Astrocyte (in vitro differentiated cells and primary cell): ENCODE data around the gene TKTL2. TPM values are rescaled to one million over a fixed set of nuclear protein-coding genes. Genes with fewer than 3 reads are reported as not detected.

Experiments
- DNase-seq: peaks from one replicate; pipeline ENCODE4 v3.0.0-alpha.2; 2010; ENCODE audit warnings: low read depth
- FAIRE-seq: peaks from 2 replicates; lab custom pipeline; 2011; peaks lifted over from hg19 to GRCh38; lab: Jason Lieb, UNC
- H2AFZ ChIP-seq: 2 replicates; pipeline ENCODE4 v1.6.0; 2012; ENCODE audit warnings: low read depth, low read length, inconsistent platforms
- H3K27ac ChIP-seq: 2 replicates; pipeline ENCODE4 v1.5.1; 2011; ENCODE audit warnings: low read depth, low read length, inconsistent platforms
- H3K27me3 ChIP-seq: 2 replicates; pipeline ENCODE4 v1.6.0; 2011; ENCODE audit warnings: low read length, inconsistent platforms; ENCODE audit not compliant: insufficient read depth
- H3K36me3 ChIP-seq: 2 replicates; pipeline ENCODE4 v1.5.1; 2011; ENCODE audit warnings: low read length, inconsistent platforms; ENCODE audit not compliant: insufficient read depth
- H3K4me1 ChIP-seq: 2 replicates; pipeline ENCODE4 v1.5.1; 2011; ENCODE audit warnings: low read length, inconsistent platforms; ENCODE audit not compliant: insufficient read depth
- H3K4me2 ChIP-seq: 2 replicates; pipeline ENCODE4 v1.6.0; 2012; ENCODE audit warnings: low read length, inconsistent platforms
- H3K4me3 ChIP-seq: 2 replicates; pipeline ENCODE4 v1.5.1; 2011; ENCODE audit warnings: low read depth, mild to moderate bottlenecking, low read length, inconsistent platforms; ENCODE audit not compliant: insufficient read depth
- H3K79me2 ChIP-seq: 2 replicates; pipeline ENCODE4 v1.6.0; 2012; ENCODE audit warnings: mild to moderate bottlenecking, low read length, inconsistent platforms; ENCODE audit not compliant: insufficient read depth
- H3K9ac ChIP-seq: 2 replicates; pipeline ENCODE4 v1.6.0; 2012; ENCODE audit warnings: mild to moderate bottlenecking, low read length, inconsistent platforms
- H3K9me3 ChIP-seq: 2 replicates; pipeline ENCODE4 v1.5.1; 2012; ENCODE audit warnings: low read depth, mild to moderate bottlenecking, low read length, inconsistent platforms; ENCODE audit not compliant: insufficient read depth
- H4K20me1 ChIP-seq: 2 replicates; pipeline ENCODE4 v1.6.0; 2012; ENCODE audit warnings: low read length, inconsistent platforms; ENCODE audit not compliant: insufficient read depth
- H3K27ac Mint-ChIP-seq: one replicate; pipeline ENCODE4 v1.8.0; 2021; ENCODE audit warnings: mild to moderate bottlenecking, mixed read lengths; ENCODE audit not compliant: unreplicated experiment
- H3K27me3 Mint-ChIP-seq: one replicate; pipeline ENCODE4 v1.8.0; 2021; ENCODE audit warnings: low read depth, mixed read lengths; ENCODE audit not compliant: unreplicated experiment
- H3K36me3 Mint-ChIP-seq: one replicate; pipeline ENCODE4 v1.8.0; 2021; ENCODE audit warnings: low read depth, mixed read lengths; ENCODE audit not compliant: unreplicated experiment
- H3K4me1 Mint-ChIP-seq: one replicate; pipeline ENCODE4 v1.8.0; 2021; ENCODE audit warnings: low read depth, mixed read lengths; ENCODE audit not compliant: unreplicated experiment
- H3K4me3 Mint-ChIP-seq: one replicate; pipeline ENCODE4 v1.8.0; 2021; ENCODE audit warnings: mild to moderate bottlenecking, moderate library complexity, mixed read lengths; ENCODE audit not compliant: unreplicated experiment
- H3K9me3 Mint-ChIP-seq: one replicate; pipeline ENCODE4 v1.8.0; 2021; ENCODE audit warnings: mild to moderate bottlenecking, mixed read lengths; ENCODE audit not compliant: unreplicated experiment
- CTCF ChIP-seq: IDR thresholded peaks from 2 replicates; pipeline ENCODE4 v1.5.1; 2011; ENCODE audit warnings: low read depth, mild to moderate bottlenecking, inconsistent platforms, low read length, moderate library complexity; ENCODE audit not compliant: insufficient read depth
- EZH2 ChIP-seq: IDR thresholded peaks from 2 replicates; pipeline ENCODE4 v1.6.1; 2012; ENCODE audit warnings: mild to moderate bottlenecking, low read length, inconsistent platforms; ENCODE audit not compliant: insufficient read depth
- total RNA-seq: library from RNA; stranded (reverse); gene quantifications from 2 replicates; pipeline ENCODE4 v1.2.1, GENCODE V29; 2021

The TKTL2 gene
- total RNA-seq, 1 donor from 2014 or later, result not detected

DNA sequence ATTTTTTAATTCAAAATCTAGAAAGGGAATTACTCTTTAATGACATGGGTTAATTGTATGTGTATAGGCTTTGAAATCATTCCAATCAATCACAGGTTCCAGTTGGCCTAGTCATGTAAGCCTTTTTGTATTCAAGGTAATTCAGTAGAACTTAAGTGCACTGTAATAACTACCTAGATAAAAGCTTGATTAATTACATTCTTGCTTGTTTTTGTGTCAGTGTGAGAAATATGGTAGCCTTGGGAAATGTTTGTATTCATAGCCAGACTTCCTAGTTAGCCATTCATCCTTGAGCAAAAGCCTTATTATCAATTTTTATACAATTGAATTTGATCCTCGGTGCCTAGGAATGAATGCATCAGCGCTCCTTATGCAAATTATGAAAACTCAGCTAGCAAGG, 33.5 kb downstream of the TKTL2 start:
- no peaks in the 10 kb centered on the region for H4K20me1 ChIP-seq
- no peak overlapping the region for H3K4me2 ChIP-seq
- Mint-ChIP-seq H3K4me1 (no peaks in the 10 kb centered on the region), H3K27me3 (no peaks in the 10 kb centered on the region), H3K9me3 (no peaks in the 10 kb centered on the region), H3K27ac (no peak overlapping the region), H3K4me3 (no peak overlapping the region), H3K36me3 (no peaks in the 10 kb centered on the region)
- FAIRE-seq, result no peak
- no peaks in the 10 kb centered on the region for H3K79me2 ChIP-seq
- H3K4me3 ChIP-seq, result no peak overlapping the region
- peaks cover 2% of the 10 kb centered on the region for H3K27me3 ChIP-seq
- DNase-seq, result no peak
- H3K4me1 ChIP-seq, result no peaks in the 10 kb centered on the region
- H3K9ac ChIP-seq, result no peak overlapping the region
- H3K36me3 ChIP-seq, result no peaks in the 10 kb centered on the region
- H2AFZ ChIP-seq, result no peak overlapping the region
- TF ChIP-seq CTCF (no peak), EZH2 (no peak)
- H3K27ac ChIP-seq, result no peak overlapping the region
- no peaks in the 10 kb centered on the region for H3K9me3 ChIP-seq

Other genes with a start within 250 kb of the TKTL2 start
- 1.1 TPM in 2 replicates for gene NPY1R, start 141.2 kb downstream of the TKTL2 start, total RNA-seq
- gene NPY5R, start 129.9 kb downstream of the TKTL2 start, total RNA-seq, result not detected in 2 replicates
- 33.3 and 33.5 TPM in 2 replicates for gene TMA16, start 20.9 kb upstream of the TKTL2 start, total RNA-seq